PC-3 (cell line): ENCODE data around the gene HPS6. TPM values are rescaled to one million over a fixed set of nuclear protein-coding genes. Genes with fewer than 3 reads are reported as not detected.

Experiments
- ATAC-seq: fragments of 200-7000 bp; cut with Tn5 transposase; 2 replicates; pipeline ENCODE4 v1.9.1; 2020; ENCODE audit warnings: mild to moderate bottlenecking, moderate library complexity
- BruUV-seq: library from RNA; stranded (reverse); fragments of 400-500 nt; replicated peaks from 2 replicates; lab custom pipeline; 2021; lab: Mats Ljungman, UMichigan
- CTCF ChIA-PET: fragments of 300-600 bp; sonication (Branson Sonifier 250); formaldehyde crosslinking; loops from one replicate; lab custom pipeline; 2022; ENCODE audit warnings: antibody characterized with exemption; lab: Charles Lee
- POLR2A ChIA-PET: fragments of 300-600 bp; sonication (Branson Sonifier 250); formaldehyde crosslinking; loops from one replicate; lab custom pipeline; 2022; ENCODE audit warnings: antibody characterized with exemption; ENCODE audit not compliant: unreplicated experiment; lab: Charles Lee
- DNase-seq: peaks from one replicate; pipeline ENCODE4 v3.0.0-alpha.2; 2015
- H2AFZ ChIP-seq: fragments of 300-600 bp; sonication (generic); 2 replicates; pipeline ENCODE4 v1.6.0; 2016; ENCODE audit warnings: antibody characterized with exemption, low read length
- H3F3A ChIP-seq: fragments of 300-600 bp; sonication (generic); one replicate; pipeline ENCODE4 v1.6.0; 2017; ENCODE audit warnings: antibody characterized with exemption, low read length, control low read depth, mild to moderate bottlenecking; ENCODE audit not compliant: unreplicated experiment
- H3K27ac ChIP-seq: fragments of 300-600 bp; sonication (generic); 2 replicates; pipeline ENCODE4 v1.5.1; 2016; ENCODE audit warnings: mild to moderate bottlenecking, low read length
- H3K27me3 ChIP-seq: fragments of 300-600 bp; sonication (generic); 2 replicates; pipeline ENCODE4 v1.6.1; 2016; ENCODE audit warnings: low read length, mixed read lengths
- H3K36me3 ChIP-seq: fragments of 300-600 bp; sonication (generic); 2 replicates; pipeline ENCODE4 v1.6.1; 2016; ENCODE audit warnings: low read depth, mixed run types, low read length, mixed read lengths
- H3K4me1 ChIP-seq: fragments of 300-600 bp; sonication (generic); 2 replicates; pipeline ENCODE4 v1.5.1; 2016; ENCODE audit warnings: low read length; ENCODE audit not compliant: insufficient read depth
- H3K4me2 ChIP-seq: fragments of 300-600 bp; sonication (generic); 2 replicates; pipeline ENCODE4 v1.6.0; 2016; ENCODE audit warnings: low read length
- H3K4me3 ChIP-seq: fragments of 300-600 bp; sonication (generic); 2 replicates; pipeline ENCODE4 v1.5.1; 2016; ENCODE audit warnings: mild to moderate bottlenecking, low read length, mixed read lengths
- H3K79me2 ChIP-seq: fragments of 300-600 bp; sonication (generic); 2 replicates; pipeline ENCODE4 v1.6.1; 2017; ENCODE audit warnings: low read length, mixed read lengths
- H3K9ac ChIP-seq: fragments of 300-600 bp; sonication (generic); 2 replicates; pipeline ENCODE4 v1.6.0; 2016; ENCODE audit warnings: mild to moderate bottlenecking, low read length
- H3K9me2 ChIP-seq: fragments of 300-600 bp; sonication (generic); replicated peaks from 2 replicates; pipeline ENCODE4 v1.6.1; 2016; ENCODE audit warnings: mixed run types, low read length, mixed read lengths
- H3K9me3 ChIP-seq: fragments of 300-600 bp; sonication (generic); 2 replicates; pipeline ENCODE4 v1.6.1; 2016; ENCODE audit warnings: low read length, mixed read lengths
- H4K20me1 ChIP-seq: fragments of 300-600 bp; sonication (generic); 2 replicates; pipeline ENCODE4 v1.6.1; 2016; ENCODE audit warnings: low read length, mixed read lengths
- CTCF ChIP-seq: fragments of 300-600 bp; sonication (generic); conservative IDR thresholded peaks from 2 replicates; pipeline ENCODE4 v1.5.1; 2017; ENCODE audit warnings: antibody characterized with exemption, low read depth, mild to moderate bottlenecking, low read length
- EZH2 ChIP-seq: fragments of 300-600 bp; sonication (generic); IDR thresholded peaks from one replicate; pipeline ENCODE4 v1.6.1; 2017; ENCODE audit warnings: antibody characterized with exemption, mild to moderate bottlenecking, low read length; ENCODE audit not compliant: unreplicated experiment
- EZH2phosphoT487 ChIP-seq: fragments of 300-600 bp; sonication (generic); IDR thresholded peaks from 2 replicates; pipeline ENCODE4 v1.6.1; 2018; ENCODE audit warnings: mild to moderate bottlenecking, antibody characterized with exemption, low read length, borderline replicate concordance
- intact Hi-C: fragments of 100-400 bp; cut with micrococcal nuclease; formaldehyde crosslinking; loops from 2 replicates; pipeline ENCODE4 v1.9.0; 2023
- total RNA-seq: library from RNA; depleted of rRNA; stranded (reverse); fragments of >200 nt; gene quantifications from 2 replicates; pipeline ENCODE4 v1.2.3, GENCODE V29; 2014

The HPS6 gene
- total RNA-seq, 1 experiment from 2014 or later = 24.0 TPM

GRCh38 chr10:102109166-102110116 is 44.3 kb downstream of the HPS6 start:
- intact Hi-C loops = no loop called here
- CTCF ChIA-PET = no interaction called here
- no peak for DNase-seq

GRCh38 chr10:102111276-102111675 is 46.1 kb downstream of the HPS6 start:
- TF ChIP-seq EZH2 (no peak), CTCF (no peak), EZH2phosphoT487 (no peak)
- no peaks in the 10 kb centered on the region for H3K27me3 ChIP-seq
- BruUV-seq = no TSS peak
- DNase-seq (no peak), ATAC-seq (no peak)
- ChIA-PET POLR2A (no interaction called here), CTCF (no interaction called here)
- intact Hi-C loops = no loop called here
- no peak overlapping the region for H3K9ac ChIP-seq
- H3K27ac ChIP-seq = no peak overlapping the region
- H3K9me3 ChIP-seq = no peaks in the 10 kb centered on the region
- no peak overlapping the region for H3K4me3 ChIP-seq
- H3K4me1 ChIP-seq = peaks cover 23% of the 10 kb centered on the region
- peaks cover 6% of the 10 kb centered on the region; the same call in 1 of the 2 replicates for H3K36me3 ChIP-seq
- peaks cover 40% of the 10 kb centered on the region for H3K79me2 ChIP-seq
- no peaks in the 10 kb centered on the region for H3K9me2 ChIP-seq
- H4K20me1 ChIP-seq = peaks cover 10% of the 10 kb centered on the region
- no peak overlapping the region for H2AFZ ChIP-seq
- no peaks in the 10 kb centered on the region for H3F3A ChIP-seq
- H3K4me2 ChIP-seq = no peak overlapping the region

More at GRCh38 chr10:102109166-102110116, 44.3 kb downstream of the HPS6 start:
- Histone ChIP-seq H3K9me2 (no peaks in the 10 kb centered on the region), H4K20me1 (peaks cover 10% of the 10 kb centered on the region), H3K36me3 (peaks cover 6% of the 10 kb centered on the region; the same call in 1 of the 2 replicates), H3F3A (no peaks in the 10 kb centered on the region), H3K27ac (no peak overlapping the region), H3K9me3 (no peaks in the 10 kb centered on the region), H3K4me1 (peaks cover 12% of the 10 kb centered on the region), H2AFZ (no peak overlapping the region), H3K9ac (no peak overlapping the region), H3K4me3 (no peak overlapping the region), H3K27me3 (no peaks in the 10 kb centered on the region), H3K4me2 (no peak overlapping the region), H3K79me2 (peaks cover 27% of the 10 kb centered on the region)
- TF ChIP-seq CTCF (no peak), EZH2 (no peak), EZH2phosphoT487 (no peak)
- BruUV-seq = no TSS peak
- ATAC-seq = no peak
- POLR2A ChIA-PET = no interaction called here
